K562 (cell line): ENCODE data around the gene UBE2I. TPM values are rescaled to one million over a fixed set of nuclear protein-coding genes. Genes with fewer than 3 reads are reported as not detected.

Experiments used
- ARHGAP35 ChIP-seq: fragments of 450-650 bp; IDR thresholded peaks from 2 replicates; pipeline ENCODE4 v1.6.1; 2018; ENCODE audit not compliant: partially characterized antibody
- BRD4 ChIP-seq: fragments of 200-600 bp; sonication (generic); IDR thresholded peaks from 2 replicates; pipeline ENCODE4 v1.6.1; 2017; ENCODE audit warnings: inconsistent platforms
- CBFB ChIP-seq: sonication (generic); formaldehyde crosslinking; IDR thresholded peaks from 2 replicates; pipeline ENCODE4 v1.4.0; 2020; ENCODE audit warnings: mild to moderate bottlenecking, missing genetic modification reagents
- CBX3 ChIP-seq, 2 experiments: IDR thresholded peaks; 1 replicate in 1 of 2; 2 replicates in 1 of 2; pipeline ENCODE4 v1.6.1; 2012; ENCODE audit warnings: inconsistent platforms in 2 of 2, low read length in 2 of 2, borderline replicate concordance in 1 of 2, control low read depth in 1 of 2
- CCNT2 ChIP-seq: IDR thresholded peaks from 2 replicates; pipeline ENCODE4 v1.6.1; 2011; ENCODE audit warnings: borderline replicate concordance, low read depth, mild to moderate bottlenecking, moderate library complexity, mixed read lengths, low read length; ENCODE audit not compliant: insufficient read length; ENCODE audit errors: extremely low read depth
- GATAD2B ChIP-seq: fragments of 450-650 bp; IDR thresholded peaks from 2 replicates; pipeline ENCODE4 v1.6.1; 2017; ENCODE audit warnings: mild to moderate bottlenecking, borderline replicate concordance
- HMGN3 ChIP-seq: IDR thresholded peaks from 2 replicates; pipeline ENCODE4 v1.6.1; 2011; ENCODE audit warnings: borderline replicate concordance, low read depth, mild to moderate bottlenecking, mixed read lengths, low read length; ENCODE audit not compliant: insufficient read length; ENCODE audit errors: extremely low read depth
- JUND ChIP-seq, 2 experiments: IDR thresholded peaks; 2 replicates in 1 of 2; 3 replicates in 1 of 2; pipeline ENCODE4 v1.6.1; 2011; ENCODE audit warnings: borderline replicate concordance in 2 of 2, low read depth in 2 of 2, low read length in 2 of 2, improper control_type of control experiment in 1 of 2, missing biosample characterization in 1 of 2, missing genetic modification characterization in 1 of 2, missing genetic modification reagents in 1 of 2
- MTA3 ChIP-seq: fragments of 450-650 bp; formaldehyde crosslinking; IDR thresholded peaks from 2 replicates; pipeline ENCODE4 v1.6.1; 2017; ENCODE audit warnings: mild to moderate bottlenecking, borderline replicate concordance
- NR1H2 ChIP-seq: sonication (generic); formaldehyde crosslinking; IDR thresholded peaks from 2 replicates; pipeline ENCODE4 v1.4.0; 2020; ENCODE audit warnings: mild to moderate bottlenecking, missing genetic modification reagents
- NR4A1 ChIP-seq, 2 experiments: fragments of 250-450 bp in 1 of 2; fragments of 450-650 bp in 1 of 2; sonication (Bioruptor Pico) in 1 of 2; IDR thresholded peaks; 2 replicates each; pipeline versions ENCODE4 v1.4.0 to v1.6.1; 2016 to 2020; ENCODE audit warnings: mild to moderate bottlenecking in 2 of 2, missing compliant biosample characterization in 1 of 2, missing genetic modification characterization in 1 of 2, moderate library complexity in 1 of 2
- PRPF4 ChIP-seq: fragments of 200-400 bp; formaldehyde crosslinking; IDR thresholded peaks from one replicate; pipeline ENCODE4 v1.6.1; 2017; ENCODE audit warnings: low read length, low read depth, mild to moderate bottlenecking; ENCODE audit not compliant: insufficient read depth, poor library complexity, severe bottlenecking
- PURB ChIP-seq: sonication (generic); formaldehyde crosslinking; IDR thresholded peaks from 2 replicates; pipeline ENCODE4 v1.9.0; 2021; ENCODE audit warnings: low read depth, mild to moderate bottlenecking, missing genetic modification reagents
- RBM14 ChIP-seq: fragments of 200-400 bp; formaldehyde crosslinking; IDR thresholded peaks from 2 replicates; pipeline ENCODE4 v1.6.1; 2018; ENCODE audit warnings: low read depth, mild to moderate bottlenecking, low read length, moderate library complexity, borderline replicate concordance; ENCODE audit not compliant: insufficient read depth
- SIN3A ChIP-seq, 2 experiments: fragments of 150-350 bp in 1 of 2; IDR thresholded peaks; 2 replicates each; pipeline ENCODE4 v1.6.1; 2011 to 2016; ENCODE audit warnings: borderline replicate concordance in 2 of 2, low read depth in 2 of 2, low read length in 2 of 2, mild to moderate bottlenecking in 2 of 2, moderate library complexity in 2 of 2; ENCODE audit not compliant: control insufficient read depth in 1 of 2
- SREBF2 ChIP-seq: sonication (generic); formaldehyde crosslinking; IDR thresholded peaks from 2 replicates; pipeline ENCODE4 v1.4.0; 2020; ENCODE audit warnings: mild to moderate bottlenecking, missing genetic modification reagents
- ZBED1 ChIP-seq: IDR thresholded peaks from 2 replicates; pipeline ENCODE4 v1.6.1; 2014
- ZNF347 ChIP-seq: fragments of 450-650 bp; formaldehyde crosslinking; IDR thresholded peaks from 2 replicates; pipeline ENCODE4 v1.4.0; 2020; ENCODE audit warnings: low read depth, mild to moderate bottlenecking, moderate library complexity
- ZNF707 ChIP-seq: fragments of 250-450 bp; sonication (Bioruptor Pico); conservative IDR thresholded peaks from 2 replicates; pipeline ENCODE4 v1.8.0; 2022; ENCODE audit warnings: inconsistent platforms, mild to moderate bottlenecking, moderate library complexity
- polyA plus RNA-seq, 8 experiments: library from polyadenylated mRNA; depleted of rRNA in 4 of 8; stranded (reverse) in 5 of 8; unstranded in 3 of 8; fragments of >200 nt; fragmentation: Nextera tagmentation in 2 of 8; fragmentation: Illumina TruSeq in 1 of 8; extraction: Ambion mirVana in 2 of 8; extraction: Trizol in 1 of 8; gene quantifications; 2 replicates each; pipeline versions ENCODE4 v1.2.1 to v1.2.3, GENCODE V29; 2011 to 2014; ENCODE audit warnings: inconsistent platforms in 1 of 8, missing spikeins in 1 of 8
- total RNA-seq, 7 experiments: library from RNA; depleted of rRNA in 6 of 7; stranded (reverse); fragments of >200 nt in 6 of 7; fragmentation: Illumina TruSeq in 2 of 7; extraction: Trizol in 2 of 7; gene quantifications; 2 replicates each; pipeline versions ENCODE4 v1.2.1 to v1.2.3, GENCODE V29; 2011 to 2021; ENCODE audit warnings: low replicate concordance in 1 of 7
- TF ChIP-seq, protein P1 (sequence below): fragments of 250-450 bp; sonication (Bioruptor Pico); IDR thresholded peaks from 2 replicates; pipeline ENCODE4 v1.4.0; 2020; ENCODE audit warnings: mild to moderate bottlenecking, moderate library complexity
- TF ChIP-seq, protein P2 (sequence below): sonication (generic); IDR thresholded peaks from 2 replicates; pipeline ENCODE4 v1.6.1; 2016

UBE2I gene
- total and polyA plus RNA-seq, 9 of the 15 experiments (the other 6 are each of a cell fraction or from before 2014, with no cell fraction given): 36.6 to 254 (median 104) TPM

GRCh38 chr16:1308036-1308976 is 1.1 kb upstream of the UBE2I start (continued):
- TF ChIP-seq CBX3 (IDR thresholded peaks at IDR 0.05; ENCODE audit: borderline replicate concordance in 1 of 2, low read length in 2 of 2) (peak in 1 of 2 experiments; percentile 68; a peak in 1 of 3 replicates), MTA3 (no peak; the same call in 1 of the 2 replicates), HMGN3 (peak; percentile 83), ZNF707 (no peak), RBM14 (no peak), JUND (IDR thresholded peaks at IDR 0.05; ENCODE audit: borderline replicate concordance, low read depth, low read length) (peak; percentile 33; the same call in 1 of the 2 replicates), JUND (tag; IDR thresholded peaks at IDR 0.05; ENCODE audit: borderline replicate concordance, low read depth, low read length) (no peak), GATAD2B (peak; percentile 91; the same call in 1 of the 2 replicates), BRD4 (no peak), ZNF347 (CRISPR knock-in tag) (no peak), SIN3A (IDR thresholded peaks at IDR 0.05; ENCODE audit: borderline replicate concordance in 2 of 2, control insufficient read depth in 1 of 2, low read depth in 2 of 2, low read length in 2 of 2) (no peak; a peak in 2 of 4 replicates), ZBED1 (no peak), ARHGAP35 (peak; percentile 78), CCNT2 (peak; percentile 82), CBFB (no peak), PRPF4 (peak; percentile 50), NR4A1 (CRISPR knock-in tag; IDR thresholded peaks at IDR 0.05) (no peak), NR4A1 (tag; IDR thresholded peaks at IDR 0.05) (no peak), NR1H2 (no peak), SREBF2 (CRISPR knock-in tag) (no peak), PURB (CRISPR knock-in tag) (no peak)
- TF ChIP-seq, protein P1, sequence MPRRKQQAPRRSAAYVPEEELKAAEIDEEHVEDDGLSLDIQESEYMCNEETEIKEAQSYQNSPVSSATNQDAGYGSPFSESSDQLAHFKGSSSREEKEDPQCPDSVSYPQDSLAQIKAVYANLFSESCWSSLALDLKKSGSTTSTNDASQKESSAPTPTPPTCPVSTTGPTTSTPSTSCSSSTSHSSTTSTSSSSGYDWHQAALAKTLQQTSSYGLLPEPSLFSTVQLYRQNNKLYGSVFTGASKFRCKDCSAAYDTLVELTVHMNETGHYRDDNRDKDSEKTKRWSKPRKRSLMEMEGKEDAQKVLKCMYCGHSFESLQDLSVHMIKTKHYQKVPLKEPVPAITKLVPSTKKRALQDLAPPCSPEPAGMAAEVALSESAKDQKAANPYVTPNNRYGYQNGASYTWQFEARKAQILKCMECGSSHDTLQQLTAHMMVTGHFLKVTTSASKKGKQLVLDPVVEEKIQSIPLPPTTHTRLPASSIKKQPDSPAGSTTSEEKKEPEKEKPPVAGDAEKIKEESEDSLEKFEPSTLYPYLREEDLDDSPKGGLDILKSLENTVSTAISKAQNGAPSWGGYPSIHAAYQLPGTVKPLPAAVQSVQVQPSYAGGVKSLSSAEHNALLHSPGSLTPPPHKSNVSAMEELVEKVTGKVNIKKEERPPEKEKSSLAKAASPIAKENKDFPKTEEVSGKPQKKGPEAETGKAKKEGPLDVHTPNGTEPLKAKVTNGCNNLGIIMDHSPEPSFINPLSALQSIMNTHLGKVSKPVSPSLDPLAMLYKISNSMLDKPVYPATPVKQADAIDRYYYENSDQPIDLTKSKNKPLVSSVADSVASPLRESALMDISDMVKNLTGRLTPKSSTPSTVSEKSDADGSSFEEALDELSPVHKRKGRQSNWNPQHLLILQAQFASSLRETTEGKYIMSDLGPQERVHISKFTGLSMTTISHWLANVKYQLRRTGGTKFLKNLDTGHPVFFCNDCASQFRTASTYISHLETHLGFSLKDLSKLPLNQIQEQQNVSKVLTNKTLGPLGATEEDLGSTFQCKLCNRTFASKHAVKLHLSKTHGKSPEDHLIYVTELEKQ (CRISPR knock-in tag): no peak
- TF ChIP-seq, protein P2, sequence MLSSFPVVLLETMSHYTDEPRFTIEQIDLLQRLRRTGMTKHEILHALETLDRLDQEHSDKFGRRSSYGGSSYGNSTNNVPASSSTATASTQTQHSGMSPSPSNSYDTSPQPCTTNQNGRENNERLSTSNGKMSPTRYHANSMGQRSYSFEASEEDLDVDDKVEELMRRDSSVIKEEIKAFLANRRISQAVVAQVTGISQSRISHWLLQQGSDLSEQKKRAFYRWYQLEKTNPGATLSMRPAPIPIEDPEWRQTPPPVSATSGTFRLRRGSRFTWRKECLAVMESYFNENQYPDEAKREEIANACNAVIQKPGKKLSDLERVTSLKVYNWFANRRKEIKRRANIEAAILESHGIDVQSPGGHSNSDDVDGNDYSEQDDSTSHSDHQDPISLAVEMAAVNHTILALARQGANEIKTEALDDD: no peak
